Limb (tissue), 2 donors: ENCODE results near the gene AP5Z1.
"Not testable (repeated sequence)": the region's sequence is repeated elsewhere in the genome, so short reads cannot be mapped to it uniquely, and the experiment has no call there.

Experiments used
- DNase-seq, 2 donors: peaks; one replicate each; pipeline ENCODE4 v3.0.0-alpha.2; 2016; ENCODE audit errors: extremely low spot score in 2 of 2

Gene AP5Z1

DNA sequence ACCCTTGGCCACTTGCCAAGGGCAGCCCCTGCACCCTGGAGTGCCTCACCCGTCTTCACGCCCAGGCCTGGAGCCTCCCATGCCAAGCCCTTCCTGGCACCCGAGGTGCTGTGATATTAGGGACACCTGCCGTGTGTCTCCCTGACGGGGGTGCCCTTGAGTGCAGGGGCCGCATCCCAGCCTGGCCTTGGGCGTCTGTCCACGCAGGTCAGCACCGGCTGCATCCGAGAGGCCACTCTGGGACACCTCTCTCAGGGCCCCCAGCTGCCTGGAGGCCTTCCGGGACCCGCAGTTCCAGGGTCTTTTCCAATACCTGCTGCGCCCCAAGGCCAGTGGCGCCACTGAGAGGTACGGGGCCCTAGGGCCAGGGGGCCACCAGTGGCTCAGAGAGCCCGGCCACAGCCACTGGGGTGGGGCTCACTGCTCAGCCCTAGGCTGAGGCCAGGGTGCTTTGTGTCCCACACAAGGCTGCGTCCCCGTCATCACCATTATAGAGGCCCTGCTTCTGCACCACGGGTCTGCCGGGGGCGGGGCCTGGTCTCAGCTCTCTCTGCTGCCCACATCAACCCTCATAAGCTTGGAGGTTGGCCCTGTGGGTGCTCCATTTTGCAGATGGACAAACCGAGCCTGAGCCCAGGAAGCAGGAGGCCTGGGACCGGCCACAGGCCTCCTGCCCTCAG, 12.7 kb downstream of the AP5Z1 start:
- DNase-seq, result no peak

DNA sequence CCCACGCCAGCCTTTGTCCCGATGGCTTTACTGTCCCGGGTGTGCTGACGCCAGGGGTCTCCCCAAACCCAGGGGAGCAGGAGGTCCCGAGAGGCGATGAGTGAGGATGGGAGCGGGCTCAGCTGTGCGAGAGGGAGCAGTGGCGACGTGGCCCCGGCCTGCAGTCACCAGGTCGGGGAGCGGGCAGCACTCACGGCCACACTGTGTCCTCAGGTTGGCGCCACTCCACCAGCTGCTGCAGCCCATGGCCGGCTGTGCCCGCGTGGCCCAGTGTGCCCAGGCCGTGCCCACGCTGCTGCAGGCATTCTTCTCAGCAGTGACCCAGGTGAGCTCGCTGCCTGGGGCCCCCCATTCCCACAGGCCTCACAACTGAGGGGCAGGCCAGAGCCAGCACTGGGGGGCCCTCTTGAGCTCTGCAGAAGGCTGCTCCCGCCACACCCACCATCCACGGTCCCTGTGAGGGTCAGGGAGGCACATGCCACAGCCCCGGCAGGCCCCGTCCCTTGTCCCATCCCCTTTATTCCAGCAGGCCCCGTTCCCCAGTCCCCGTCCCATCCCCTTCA, 13.3 kb downstream of the AP5Z1 start:
- no peak for DNase-seq

DNA sequence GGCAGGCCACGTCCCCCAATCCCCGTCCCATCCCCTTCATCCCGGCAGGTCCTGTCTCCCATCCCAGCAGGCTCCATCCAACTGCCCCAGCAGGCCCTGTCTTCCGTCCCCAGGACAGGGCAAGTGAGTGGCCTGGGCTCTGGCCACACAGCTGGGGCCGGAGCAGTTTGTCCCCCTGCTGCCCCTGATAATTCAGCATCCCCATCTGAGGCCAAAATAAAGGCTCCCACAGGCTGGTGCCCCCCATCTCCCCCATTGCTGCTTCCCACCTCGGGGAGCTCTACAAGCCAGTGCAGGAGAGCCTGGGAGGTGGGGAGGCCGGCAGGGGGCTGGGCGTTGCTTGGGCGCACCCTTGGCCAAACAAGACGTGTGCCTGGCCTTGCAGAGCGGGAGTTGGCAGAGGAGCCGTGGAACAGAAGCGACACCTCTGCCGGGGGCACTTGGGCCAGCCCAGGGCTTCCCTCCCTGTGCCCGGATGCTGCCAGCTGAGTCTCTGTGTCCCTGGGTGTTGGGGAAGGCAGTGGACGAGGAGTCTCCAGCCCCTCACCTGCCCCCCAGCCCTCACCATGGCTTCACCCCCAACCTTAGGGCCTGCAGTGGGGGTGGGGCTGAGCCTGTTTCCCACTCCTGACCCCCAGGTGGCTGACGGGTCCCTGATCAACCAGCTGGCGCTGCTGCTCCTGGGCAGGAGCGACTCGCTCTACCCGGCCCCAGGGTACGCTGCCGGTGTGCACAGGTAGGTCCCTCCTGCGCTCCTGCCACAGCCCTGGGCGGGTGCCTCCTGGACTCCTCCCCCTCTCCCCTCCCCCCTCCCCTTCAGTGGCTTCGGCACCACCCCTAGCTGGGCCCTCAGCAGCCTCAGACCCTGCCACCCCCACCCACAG, 14.0 kb downstream of the AP5Z1 start:
- peak in 1 of 2 donors; percentile 29 for DNase-seq

DNA sequence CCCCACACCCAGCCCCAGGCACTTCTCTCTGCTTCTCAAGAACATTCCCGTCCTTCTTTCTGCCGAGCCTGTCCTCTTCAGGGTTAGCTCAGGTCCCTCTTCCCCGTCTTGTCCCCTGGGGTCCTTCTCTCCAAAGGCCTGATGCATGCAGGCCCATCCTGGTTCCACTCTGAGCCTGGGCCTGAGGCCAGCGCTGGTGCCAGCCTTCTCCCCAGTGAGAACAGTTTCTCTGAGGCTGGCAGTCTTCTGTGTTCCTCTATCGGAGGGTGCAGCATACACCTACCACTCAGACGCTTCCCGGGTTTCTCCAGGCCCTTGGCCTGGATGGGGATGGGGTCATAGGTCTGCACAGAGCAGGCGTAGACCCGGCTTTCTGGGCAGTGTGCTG, 14.6 kb downstream of the AP5Z1 start:
- no peak for DNase-seq

DNA sequence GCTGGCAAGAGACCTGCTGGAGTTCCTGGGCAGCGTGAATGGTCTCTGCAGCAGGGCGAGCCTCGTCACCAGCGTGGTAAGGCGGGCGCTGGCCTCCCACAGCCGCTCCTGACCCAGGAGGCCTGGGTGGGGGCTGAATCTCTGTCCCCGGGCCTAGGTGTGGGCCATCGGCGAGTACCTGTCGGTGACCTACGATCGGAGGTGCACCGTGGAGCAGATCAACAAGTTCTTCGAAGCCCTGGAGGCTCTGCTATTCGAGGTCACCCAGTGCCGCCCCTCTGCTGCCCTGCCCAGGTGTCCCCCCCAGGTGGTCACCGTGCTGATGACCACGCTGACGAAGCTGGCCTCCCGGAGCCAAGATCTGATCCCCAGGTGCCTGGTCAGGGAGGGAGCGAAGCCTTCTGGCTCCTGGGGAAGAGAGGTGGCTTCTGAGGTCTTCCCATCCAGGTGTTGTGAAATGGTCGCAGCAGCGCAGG, 15.1 kb downstream of the AP5Z1 start:
- DNase-seq, result peak in 1 of 2 donors; percentile 30

DNA sequence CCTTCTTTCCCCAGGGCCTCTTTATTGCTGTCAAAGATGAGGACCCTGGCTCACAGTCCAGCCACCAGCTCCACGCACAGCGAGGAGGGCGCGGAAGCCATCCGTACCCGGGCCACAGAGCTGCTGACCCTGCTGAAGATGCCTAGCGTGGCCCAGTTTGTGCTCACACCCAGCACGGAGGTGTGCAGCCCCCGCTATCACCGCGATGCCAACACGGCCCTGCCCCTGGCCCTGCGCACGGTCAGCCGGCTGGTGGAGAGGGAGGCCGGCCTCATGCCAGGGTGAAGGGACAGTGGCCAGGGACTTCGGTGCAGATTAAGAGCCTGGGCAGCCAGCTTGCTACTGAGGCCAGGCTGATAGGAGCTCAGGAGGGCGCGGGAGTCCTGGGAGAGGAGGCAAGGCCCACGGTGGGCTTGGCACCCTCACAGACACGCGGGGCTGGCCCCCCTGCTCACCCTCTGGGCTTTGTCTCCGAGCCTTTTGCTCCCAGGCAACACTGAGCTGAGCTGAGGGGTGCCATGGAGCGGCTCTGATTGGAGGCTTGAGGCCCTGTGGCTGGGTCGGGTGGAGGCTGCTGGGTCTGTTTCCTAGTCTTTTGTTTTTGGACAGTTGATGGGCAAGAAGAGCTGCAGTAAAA, 15.8 kb downstream of the AP5Z1 start:
- DNase-seq, result no peak

DNA sequence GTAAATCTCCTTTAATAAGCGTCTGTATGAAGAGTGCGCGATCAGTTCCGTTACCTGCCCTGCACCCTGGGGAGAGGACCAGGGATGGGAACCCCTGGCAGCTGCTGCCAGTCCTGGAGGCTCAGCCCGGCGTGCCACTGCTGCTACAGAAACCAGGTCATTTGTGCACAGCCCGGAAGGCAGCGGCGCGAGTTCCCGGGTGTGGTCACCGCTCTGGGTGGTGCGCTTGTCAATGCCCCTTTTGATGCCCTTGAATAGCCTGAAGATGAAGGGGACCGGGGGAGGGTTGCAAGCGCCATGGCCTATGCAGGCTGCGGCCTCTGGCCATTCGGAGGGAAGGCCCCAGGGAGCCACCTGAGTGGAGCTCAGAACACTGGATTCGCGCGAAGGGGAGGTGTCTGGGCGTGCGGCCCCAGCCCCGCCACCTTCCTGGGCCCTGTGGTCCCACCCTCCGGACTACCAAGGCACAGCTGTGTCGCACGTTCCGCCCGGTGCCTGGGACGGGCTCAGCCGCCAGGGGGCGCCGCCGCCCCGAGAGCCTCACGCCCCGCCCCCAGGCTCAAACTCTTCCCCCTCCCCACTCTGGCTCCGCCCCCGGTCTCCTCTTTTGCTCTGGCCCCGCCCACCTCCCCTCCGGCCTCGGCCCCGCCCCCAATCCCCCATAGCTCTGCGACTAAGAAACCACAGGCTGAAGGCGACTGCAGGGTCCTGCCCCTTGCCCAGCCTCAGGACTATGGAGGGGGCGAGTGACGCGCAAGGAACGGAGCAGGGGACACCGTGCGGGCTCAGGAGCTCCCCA, 16.5 kb downstream of the AP5Z1 start:
- DNase-seq, result peak; percentile 84 to 91

DNA sequence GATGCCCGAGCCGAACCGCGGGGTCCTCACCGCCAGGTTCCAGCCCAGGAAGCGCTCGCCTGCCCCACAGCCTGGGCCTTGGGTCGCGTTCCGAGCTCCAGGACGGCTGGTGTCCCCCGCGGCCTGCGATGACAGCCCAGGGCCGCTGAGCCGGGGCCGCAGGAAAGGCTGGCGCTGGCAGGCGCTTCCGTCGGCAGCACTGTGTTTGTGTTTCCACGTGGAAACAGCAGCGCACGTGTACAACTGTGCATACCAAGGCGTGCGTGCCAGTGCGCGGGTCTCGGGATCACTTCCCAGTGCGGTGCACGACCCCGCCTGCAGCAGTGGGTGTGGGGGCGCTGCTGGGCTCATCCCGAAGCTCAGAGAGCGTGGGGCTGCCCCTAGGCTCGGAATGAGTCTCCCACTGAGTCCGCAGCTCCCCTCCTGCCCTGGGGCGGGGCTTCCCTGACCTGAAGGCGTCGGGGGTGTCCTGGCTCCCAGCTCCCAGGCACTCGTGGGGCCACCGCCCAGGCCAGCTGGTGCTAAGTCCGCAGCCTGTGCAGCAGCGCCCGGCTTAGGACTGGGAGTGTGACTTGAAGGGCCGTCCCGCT, 17.2 kb downstream of the AP5Z1 start:
- peak in 1 of 2 donors; percentile 65 for DNase-seq

DNA sequence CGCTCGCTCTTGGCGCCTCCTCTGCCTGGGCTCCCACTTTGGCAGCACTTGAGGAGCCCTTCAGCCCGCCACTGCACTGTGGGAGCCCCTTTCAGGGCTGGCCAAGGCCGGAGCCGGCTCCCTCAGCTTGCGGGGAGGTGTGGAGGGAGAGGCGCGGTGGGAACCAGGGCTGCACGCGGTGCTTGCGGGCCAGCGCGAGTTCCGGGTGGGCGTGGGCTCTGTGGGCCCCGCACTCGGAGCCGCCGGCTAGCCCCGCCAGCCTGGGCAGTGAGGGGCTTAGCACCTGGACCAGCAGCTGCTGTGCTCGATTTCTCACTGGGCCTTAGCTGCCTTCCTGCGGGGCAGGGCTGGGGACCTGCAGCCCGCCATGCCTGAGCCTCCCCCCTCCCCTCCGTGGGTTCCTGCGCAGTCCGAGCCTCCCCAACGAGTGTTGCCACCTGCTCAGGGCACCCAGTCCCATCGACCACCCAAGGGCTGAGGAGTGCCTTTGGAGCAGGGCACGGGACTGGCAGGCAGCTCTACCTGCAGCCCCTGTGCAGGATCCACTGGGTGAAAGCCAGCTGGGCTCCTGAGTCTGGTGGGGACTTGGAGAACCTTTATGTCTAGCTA, 18.1 kb downstream of the AP5Z1 start:
- DNase-seq, result not testable (repeated sequence)

DNA sequence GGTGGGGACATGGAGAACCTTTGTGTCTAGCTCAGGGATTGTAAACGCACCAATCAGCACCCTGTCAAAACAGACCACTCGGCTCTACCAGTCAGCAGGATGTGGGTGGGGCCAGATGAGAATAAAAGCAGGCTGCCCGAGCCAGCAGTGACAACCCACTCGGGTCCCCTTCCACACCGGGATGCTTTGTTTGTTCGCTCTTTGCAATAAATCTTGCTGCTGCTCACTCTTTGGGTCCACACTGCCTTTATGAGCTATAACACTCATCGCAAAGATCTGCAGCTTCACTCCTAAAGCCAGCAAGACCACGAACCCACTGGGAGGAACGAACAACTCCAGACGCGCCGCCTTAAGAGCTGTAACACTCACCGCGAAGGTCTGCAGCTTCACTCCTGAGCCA, 18.7 kb downstream of the AP5Z1 start:
- DNase-seq, result not testable (repeated sequence)

DNA sequence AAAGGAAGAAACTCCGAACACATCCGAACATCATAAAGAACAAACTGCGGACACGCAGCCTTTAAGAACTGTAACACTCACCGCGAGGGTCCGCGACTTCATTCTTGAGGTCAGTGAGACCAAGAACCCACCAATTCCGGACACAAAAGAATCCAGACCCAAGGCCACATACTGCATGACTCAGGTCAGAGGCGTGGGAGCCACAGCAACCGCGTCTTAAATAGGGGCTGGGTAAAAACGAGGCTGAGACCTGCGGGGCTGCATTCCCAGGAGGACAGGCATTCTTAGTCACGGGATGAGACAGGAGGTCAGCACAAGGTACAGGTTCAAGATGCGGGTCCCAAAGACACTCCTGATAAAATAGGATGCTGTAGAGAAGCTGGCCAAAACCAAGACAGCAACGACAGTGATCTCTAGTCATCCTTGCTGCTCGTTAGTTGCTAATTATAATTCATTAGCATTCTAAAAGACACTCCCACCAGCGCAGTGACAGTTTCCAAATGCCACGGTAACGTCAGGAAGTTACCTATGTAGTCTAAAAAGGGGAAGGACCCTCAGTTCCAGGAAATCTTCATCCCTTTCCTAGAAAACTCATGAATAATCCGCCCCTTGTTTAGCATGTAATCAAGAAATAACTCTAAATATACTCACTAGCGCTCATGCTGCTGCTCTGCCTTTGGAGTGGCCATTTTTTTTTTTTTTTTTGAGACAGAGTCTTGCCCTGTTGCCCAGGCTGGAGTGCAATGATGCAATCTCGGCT, 19.3 kb downstream of the AP5Z1 start:
- DNase-seq, result no peak

DNA sequence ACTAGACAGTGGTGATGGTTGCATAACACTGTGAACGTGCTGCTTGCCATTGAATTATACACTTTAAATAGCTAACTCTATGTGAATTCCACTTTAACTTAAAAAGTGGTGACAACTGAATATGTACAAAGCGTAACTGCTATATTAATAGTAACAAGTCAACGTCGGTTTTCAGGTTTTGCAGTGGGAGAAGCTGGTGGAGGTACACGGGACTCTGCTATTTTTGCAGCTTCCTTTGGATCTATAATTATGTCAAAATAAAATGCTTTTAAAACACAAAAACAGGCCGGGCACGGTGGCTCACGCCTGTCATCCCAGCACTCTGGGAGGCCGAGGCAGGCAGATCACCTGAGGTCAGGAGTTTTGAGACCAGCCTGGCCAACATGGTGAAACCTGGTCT, 21.0 kb downstream of the AP5Z1 start:
- DNase-seq, result no peak

DNA sequence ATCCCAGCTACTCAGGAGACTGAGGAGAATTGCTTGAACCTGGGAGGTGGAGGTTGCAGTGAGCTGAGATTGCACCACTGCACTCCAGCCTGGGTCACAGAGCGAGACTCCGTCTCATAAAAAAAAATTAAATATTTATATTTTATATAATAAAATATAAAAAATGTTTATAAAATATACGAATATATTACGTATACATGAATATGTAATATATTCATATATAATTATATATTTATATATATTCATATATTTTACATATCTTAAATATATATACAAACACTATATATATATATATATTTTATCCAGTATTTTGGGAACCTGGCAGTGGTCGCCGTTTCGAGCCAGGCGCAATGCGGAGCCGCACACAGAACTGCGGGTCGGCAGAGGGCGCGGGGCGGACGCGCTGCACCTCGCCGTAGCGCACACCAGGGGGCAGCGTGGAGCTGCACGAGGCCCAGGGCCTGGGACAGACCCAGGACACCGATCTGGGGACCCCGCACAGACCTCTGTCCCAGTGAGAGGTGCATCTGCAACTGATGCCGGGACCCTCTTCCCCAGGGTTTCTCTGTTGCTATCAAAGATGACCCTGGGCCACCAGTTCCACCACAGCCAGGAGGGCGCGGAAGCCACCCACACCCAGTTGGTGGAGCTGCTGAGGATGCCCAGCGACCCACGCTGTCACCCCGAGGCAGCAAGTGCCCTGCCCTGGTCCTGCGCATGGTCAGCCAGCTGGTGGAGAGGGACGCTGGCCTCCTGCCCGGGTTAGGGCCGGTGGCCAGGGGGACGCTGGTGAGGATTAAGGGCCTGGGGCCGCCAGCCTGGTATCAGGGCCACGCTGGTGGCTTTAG, 22.7 kb downstream of the AP5Z1 start:
- DNase-seq, result peak in 1 of 2 donors; percentile 81

DNA sequence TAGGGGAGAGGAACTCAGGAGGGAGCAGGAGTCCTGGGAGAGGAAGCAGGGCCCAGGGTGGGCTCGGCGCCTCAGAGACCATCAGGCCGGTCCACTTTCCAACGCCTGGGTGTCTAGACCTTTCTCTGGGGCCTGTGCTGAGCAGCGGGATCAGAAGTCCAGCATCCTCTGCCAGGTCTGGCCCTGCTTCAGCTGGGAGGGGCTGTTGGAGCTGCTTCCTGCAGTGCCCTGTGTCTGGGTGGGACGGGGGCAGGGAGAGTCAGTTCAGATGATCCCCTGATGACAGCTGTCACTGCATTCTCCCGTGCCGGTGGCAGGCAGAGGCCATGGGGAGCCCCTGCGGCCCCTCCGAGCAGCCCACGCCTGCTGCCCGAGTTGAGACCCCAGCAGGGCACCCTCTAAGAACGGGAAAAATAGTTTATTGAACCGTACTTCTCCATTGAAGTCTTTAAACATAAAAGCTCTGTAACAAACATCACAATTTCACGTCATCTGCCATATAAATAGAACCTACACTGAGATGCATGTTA, 23.3 kb downstream of the AP5Z1 start:
- DNase-seq, result peak in 1 of 2 donors; percentile 28

DNA sequence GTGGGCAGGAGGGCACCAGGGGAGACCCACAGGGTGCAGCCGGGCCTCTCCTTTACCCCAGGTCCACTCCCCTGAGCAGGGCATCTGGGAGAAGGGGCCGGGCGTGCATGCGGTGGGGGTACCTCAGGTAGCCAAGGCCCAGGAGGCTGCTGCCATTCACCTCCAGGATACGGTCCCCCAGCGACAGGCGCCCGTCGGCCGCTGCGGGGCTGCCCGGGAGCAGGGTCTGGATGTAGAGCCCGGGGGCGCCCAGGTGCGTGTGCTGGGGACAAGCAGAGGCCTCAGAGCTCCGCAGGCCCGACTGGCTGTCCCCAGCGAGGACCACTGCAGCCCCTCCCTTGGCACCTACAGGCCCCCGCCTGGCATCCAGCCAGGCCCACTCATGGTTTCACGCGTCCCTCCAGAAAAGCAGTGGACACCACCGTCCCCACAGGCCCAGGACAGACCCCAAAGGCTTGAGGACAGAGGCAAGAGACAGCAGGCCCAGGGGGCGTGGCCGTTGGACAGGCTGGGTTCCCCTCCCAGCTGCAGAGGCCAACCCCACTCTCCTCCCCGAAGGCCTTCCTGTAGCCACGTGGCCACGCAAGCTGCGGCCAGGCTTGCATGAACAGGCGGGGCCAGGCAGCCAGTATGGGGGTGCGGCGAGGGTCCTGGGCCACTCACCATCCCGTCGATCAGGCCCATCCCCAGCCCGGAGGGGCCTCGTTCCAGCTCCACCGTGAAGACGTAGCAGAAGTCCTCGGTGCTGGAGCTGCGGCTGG, 24.3 kb downstream of the AP5Z1 start:
- DNase-seq, result peak in 1 of 2 donors; percentile 36

DNA sequence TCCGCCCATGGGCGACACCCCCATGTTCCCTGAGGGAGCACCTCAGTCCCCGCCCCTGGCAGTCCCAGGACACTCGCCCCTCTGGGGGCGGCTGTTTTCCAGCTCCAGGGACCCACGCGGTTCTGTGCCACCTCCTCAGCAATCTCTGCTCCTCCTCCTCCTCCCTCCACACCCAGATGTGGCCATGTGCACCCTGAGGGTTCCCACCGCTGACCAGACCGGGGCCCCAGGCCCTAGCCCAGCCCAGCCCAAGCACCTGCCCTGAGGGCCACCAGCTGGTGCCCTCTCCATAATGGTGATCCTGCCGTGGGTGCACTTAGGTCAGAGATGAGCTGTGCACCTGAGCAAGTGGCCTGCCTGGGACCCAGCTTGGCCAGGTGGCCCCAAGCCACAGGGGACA, 25.1 kb downstream of the AP5Z1 start:
- no peak for DNase-seq
